ENCODE results near the gene GFRA1.

GFRA1 gene

GRCh38 chr10:116270771-116271592 is 2.0 kb downstream of the GFRA1 start:
- DNase-seq = no peak

- DNase-seq = no peak
Observed at GRCh38 chr10:116270126-116270770, 2.8 kb downstream of the GFRA1 start.

- no peak for DNase-seq
Observed at GRCh38 chr10:116269619-116270018, 3.4 kb downstream of the GFRA1 start.

- no peak for DNase-seq
Observed at GRCh38 chr10:116268976-116269375, 4.0 kb downstream of the GFRA1 start.

- DNase-seq = no peak
Observed at GRCh38 chr10:116265686-116266085, 7.3 kb downstream of the GFRA1 start.

- DNase-seq = no peak
Observed at GRCh38 chr10:116263870-116264655, 8.9 kb downstream of the GFRA1 start.

GRCh38 chr10:116262678-116263077 is 10.3 kb downstream of the GFRA1 start:
- no peak for DNase-seq

- DNase-seq = no peak
Observed at GRCh38 chr10:116260599-116260998, 12.4 kb downstream of the GFRA1 start.

- DNase-seq = no peak
Observed at GRCh38 chr10:116259638-116260037, 13.4 kb downstream of the GFRA1 start.

- DNase-seq = no peak
Observed at GRCh38 chr10:116257785-116258184, 15.2 kb downstream of the GFRA1 start.

GRCh38 chr10:116256752-116257259 is 16.2 kb downstream of the GFRA1 start:
- no peak for DNase-seq

GRCh38 chr10:116255886-116256751 is 16.9 kb downstream of the GFRA1 start:
- DNase-seq = no peak

GRCh38 chr10:116254422-116255155 is 18.4 kb downstream of the GFRA1 start:
- no peak for DNase-seq

- no peak for DNase-seq
Observed at GRCh38 chr10:116253716-116254115, 19.3 kb downstream of the GFRA1 start.

- DNase-seq = no peak
Observed at GRCh38 chr10:116251602-116252395, 21.2 kb downstream of the GFRA1 start.

- DNase-seq = no peak
Observed at GRCh38 chr10:116247691-116248090, 25.3 kb downstream of the GFRA1 start.

- DNase-seq = no peak
Observed at GRCh38 chr10:116246263-116246662, 26.7 kb downstream of the GFRA1 start.

GRCh38 chr10:116245156-116245555 is 27.9 kb downstream of the GFRA1 start:
- DNase-seq = no peak

- no peak for DNase-seq
Observed at GRCh38 chr10:116241642-116242410, 31.2 kb downstream of the GFRA1 start.

GRCh38 chr10:116241085-116241484 is 31.9 kb downstream of the GFRA1 start:
- DNase-seq = no peak

Measured in SHP77 (cell line).